Endothelial cell of umbilical vein (primary cell): ENCODE data around the gene TCHP. TPM values are rescaled to one million over a fixed set of nuclear protein-coding genes. Genes with fewer than 3 reads are reported as not detected.

Experiments used
- BruUV-seq: library from RNA; stranded (reverse); fragments of 400-500 nt; replicated peaks from 2 replicates; lab custom pipeline; 2021; lab: Mats Ljungman, UMichigan
- CTCF ChIA-PET: fragments of 300-600, 350-600 bp; sonication (Branson Sonifier 250); formaldehyde crosslinking; loops from one replicate; lab custom pipeline; 2021; ENCODE audit warnings: antibody characterized with exemption, inconsistent platforms; lab: Charles Lee
- POLR2A ChIA-PET: fragments of 300-600, 350-600 bp; sonication (Branson Sonifier 250); formaldehyde crosslinking; loops from one replicate; lab custom pipeline; 2021; ENCODE audit warnings: antibody characterized with exemption, inconsistent platforms; lab: Charles Lee
- DNase-seq: peaks from one replicate; pipeline ENCODE4 v3.0.0-alpha.2; 2011; ENCODE audit warnings: low read depth, low spot score
- FAIRE-seq: peaks from 2 replicates; lab custom pipeline; 2011; peaks lifted over from hg19 to GRCh38; lab: Jason Lieb, UNC
- H2AFZ ChIP-seq: 2 replicates; pipeline ENCODE4 v1.6.0; 2012; ENCODE audit warnings: low read depth, low read length, control low read depth, inconsistent platforms
- H3K27ac ChIP-seq: 2 replicates; pipeline ENCODE4 v1.5.1; 2011; ENCODE audit warnings: low read depth, mild to moderate bottlenecking, control low read depth, low read length, moderate library complexity; ENCODE audit not compliant: insufficient read depth
- H3K27me3 ChIP-seq, 2 experiments: 2 replicates each; pipeline versions ENCODE4 v1.6.0 to v1.6.1; 2011; ENCODE audit warnings: low read length in 2 of 2, mixed read lengths in 1 of 2; ENCODE audit not compliant: control insufficient read depth in 2 of 2, insufficient read depth in 2 of 2
- H3K36me3 ChIP-seq, 2 experiments: 2 replicates in 1 of 2; 3 replicates in 1 of 2; pipeline ENCODE4 v1.5.1; 2011; ENCODE audit warnings: low read length in 2 of 2, mild to moderate bottlenecking in 1 of 2, moderate library complexity in 1 of 2; ENCODE audit not compliant: control insufficient read depth in 2 of 2, insufficient read depth in 2 of 2; ENCODE audit errors: extremely low read depth in 1 of 2
- H3K4me1 ChIP-seq: 3 replicates; pipeline ENCODE4 v1.5.1; 2011; ENCODE audit warnings: mild to moderate bottlenecking, low read length; ENCODE audit not compliant: control insufficient read depth, insufficient read depth; ENCODE audit errors: extremely low read depth
- H3K4me2 ChIP-seq: 2 replicates; pipeline ENCODE4 v1.6.1; 2011; ENCODE audit warnings: low read length, control low read depth, mixed read lengths; ENCODE audit not compliant: insufficient read depth
- H3K4me3 ChIP-seq, 3 experiments: fragments of 200-600 bp in 1 of 3; sonication (generic), shearing (Covaris generic) in 1 of 3; replicated peaks in 1 of 3; 2 replicates each; pipeline ENCODE4 v1.5.1; 2011 to 2016; ENCODE audit warnings: control low read depth in 3 of 3, low read length in 3 of 3, mild to moderate bottlenecking in 2 of 3, inconsistent platforms in 1 of 3, low read depth in 1 of 3, moderate library complexity in 1 of 3; ENCODE audit not compliant: insufficient read depth in 1 of 3
- H3K79me2 ChIP-seq: 2 replicates; pipeline ENCODE4 v1.6.0; 2012; ENCODE audit warnings: low read length, inconsistent platforms; ENCODE audit not compliant: control insufficient read depth, insufficient read depth
- H3K9ac ChIP-seq: replicated peaks from 2 replicates; pipeline ENCODE3; 2011; ENCODE audit warnings: low read length, control low read depth; ENCODE audit not compliant: insufficient read depth; ENCODE audit errors: extremely low read depth
- H3K9me1 ChIP-seq: replicated peaks from 3 replicates; pipeline ENCODE4 v1.6.0; 2011; ENCODE audit warnings: mild to moderate bottlenecking, low read length; ENCODE audit not compliant: control insufficient read depth, insufficient read depth; ENCODE audit errors: extremely low read depth
- H3K9me3 ChIP-seq: replicated peaks from 2 replicates; pipeline ENCODE4 v1.5.1; 2012; ENCODE audit warnings: low read length, inconsistent platforms; ENCODE audit not compliant: control insufficient read depth, insufficient read depth
- H4K20me1 ChIP-seq: replicated peaks from 2 replicates; pipeline ENCODE3; 2011; ENCODE audit warnings: mild to moderate bottlenecking, low read length; ENCODE audit not compliant: control insufficient read depth, insufficient read depth; ENCODE audit errors: extremely low read depth
- CTCF ChIP-seq, 2 donors: IDR thresholded peaks; 1 replicate in 1 of 2; 2 replicates in 1 of 2; pipeline ENCODE4 v1.5.1; 2011; ENCODE audit warnings: low read length in 2 of 2, mild to moderate bottlenecking in 2 of 2, moderate library complexity in 2 of 2, control low read depth in 1 of 2, inconsistent platforms in 1 of 2, low read depth in 1 of 2; ENCODE audit not compliant: insufficient read depth in 1 of 2; ENCODE audit errors: extremely low read depth in 1 of 2
- FOS ChIP-seq: IDR thresholded peaks from 2 replicates; pipeline ENCODE4 v1.6.1; 2011; ENCODE audit warnings: mild to moderate bottlenecking, low read length, moderate library complexity, borderline replicate concordance; ENCODE audit not compliant: insufficient read depth
- GATA2 ChIP-seq: IDR thresholded peaks from 2 replicates; pipeline ENCODE4 v1.7.0; 2011; ENCODE audit warnings: low read depth, mild to moderate bottlenecking, moderate library complexity, mixed read lengths, low read length; ENCODE audit not compliant: insufficient read length, insufficient read depth
- JUN ChIP-seq: IDR thresholded peaks from 2 replicates; pipeline ENCODE4 v1.6.1; 2011; ENCODE audit warnings: borderline replicate concordance, low read depth; ENCODE audit not compliant: insufficient read length, insufficient read depth
- MAX ChIP-seq: IDR thresholded peaks from 2 replicates; pipeline ENCODE4 v1.6.1; 2011; ENCODE audit not compliant: insufficient read depth, insufficient read length
- MYC ChIP-seq: IDR thresholded peaks from one replicate; pipeline ENCODE4 v1.6.1; 2011; ENCODE audit warnings: mild to moderate bottlenecking, low read depth, low read length
- POLR2A ChIP-seq: IDR thresholded peaks from 2 replicates; pipeline ENCODE4 v1.6.1; 2012; ENCODE audit warnings: low read depth, mild to moderate bottlenecking, control low read depth, low read length
- dilution Hi-C: fragments of 300-500 bp; cut with MboI; formaldehyde crosslinking; loops from one replicate; pipeline ENCODE4 v1.15.0; 2019; ENCODE audit warnings: low sequenced_read_pairs; ENCODE audit not compliant: extremely low pct_ligation_motif_present
- intact Hi-C: fragments of 100-400 bp; cut with micrococcal nuclease; formaldehyde crosslinking; loops from one replicate; pipeline ENCODE4 v1.10.0; 2022
- polyA plus RNA-seq, 4 experiments: library from polyadenylated mRNA; depleted of rRNA in 3 of 4; stranded (reverse) in 3 of 4; unstranded in 1 of 4; fragments of >200 nt; gene quantifications; 2 replicates each; pipeline versions ENCODE4 v1.2.1 to v1.2.3, GENCODE V29; 2011 to 2012; ENCODE audit warnings: missing spikeins in 1 of 4
- total RNA-seq: library from RNA; stranded (reverse); gene quantifications from 2 replicates; pipeline ENCODE4 v1.2.3, GENCODE V29; 2021

TCHP gene
- total and polyA plus RNA-seq, 2 donors (not counting 3 experiments of a cell fraction or from before 2014, with no cell fraction given): 12.9 to 24.3 TPM

DNA sequence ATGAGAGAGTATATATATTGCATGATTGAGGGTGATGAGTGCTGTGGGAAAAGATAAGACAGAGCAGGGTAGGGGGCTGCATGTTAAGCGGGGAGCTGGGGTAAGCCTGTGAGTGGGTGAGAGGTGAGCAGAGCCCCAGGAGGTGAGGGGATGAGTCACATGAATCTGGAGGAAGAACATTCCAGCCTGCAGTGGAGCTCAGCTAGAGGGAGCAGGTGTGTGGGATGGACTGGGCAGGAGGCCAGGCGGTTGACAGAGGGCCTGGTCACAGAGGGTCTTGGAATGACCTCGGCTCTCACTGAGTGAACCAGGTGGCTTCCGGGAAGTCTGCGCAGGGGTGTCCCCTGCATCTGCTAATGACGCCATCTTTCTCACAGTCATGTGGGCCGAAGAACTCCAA is 51.7 kb downstream of the TCHP start:
- no peaks in the 10 kb centered on the region for H3K79me2 ChIP-seq
- intact Hi-C loops (no loop called here), dilution Hi-C loops (no loop called here)
- H3K9me1 ChIP-seq: no peaks in the 10 kb centered on the region
- H3K27ac ChIP-seq: no peak overlapping the region
- DNase-seq (no peak), FAIRE-seq (no peak)
- no peaks in the 10 kb centered on the region for H4K20me1 ChIP-seq
- ChIA-PET POLR2A (no interaction called here), CTCF (interaction anchor here (1.2 kb wide), 1 partner anchor 12 kb away, joined by 4 read pairs; no protein-coding TSS in a partner anchor)
- no peak overlapping the region for H3K4me2 ChIP-seq
- BruUV-seq: no TSS peak
- H3K27me3 ChIP-seq: no peaks in the 10 kb centered on the region
- H3K9ac ChIP-seq: no peak overlapping the region
- H3K4me1 ChIP-seq: peaks cover 4% of the 10 kb centered on the region
- TF ChIP-seq POLR2A: no peak
- no peaks in the 10 kb centered on the region for H3K9me3 ChIP-seq
- peaks cover 32 to 36% of the 10 kb centered on the region in 2 experiments for H3K36me3 ChIP-seq
- no peak overlapping the region for H2AFZ ChIP-seq
- H3K4me3 ChIP-seq: no peak overlapping the region

- dilution Hi-C loops: no loop called here
- H3K9ac ChIP-seq: no peak overlapping the region
- no peak for TF ChIP-seq POLR2A
- TF ChIP-seq JUN: no peak
- no peak for TF ChIP-seq MAX
- no peak for TF ChIP-seq CTCF (IDR thresholded peaks at IDR 0.05; ENCODE audit: extremely low read depth in 1 of 2, insufficient read depth in 1 of 2, low read depth in 1 of 2, low read length in 2 of 2)
- no peak for TF ChIP-seq MYC
- TF ChIP-seq FOS: no peak
- TF ChIP-seq GATA2: no peak
Measured at GRCh38 chr12:109952160-109952858, 52.2 kb downstream of the TCHP start.

More at GRCh38 chr12:109952160-109952858, 52.2 kb downstream of the TCHP start:
- H3K4me3 ChIP-seq: no peak overlapping the region
- intact Hi-C loops: no loop called here
- H3K9me1 ChIP-seq: no peaks in the 10 kb centered on the region
- no peaks in the 10 kb centered on the region for H3K27me3 ChIP-seq
- H4K20me1 ChIP-seq: no peaks in the 10 kb centered on the region
- no peaks in the 10 kb centered on the region for H3K79me2 ChIP-seq
- no peak overlapping the region for H3K4me2 ChIP-seq
- ChIA-PET CTCF (interaction anchor here (1.2 kb wide), 1 partner anchor 12 kb away, joined by 4 read pairs; no protein-coding TSS in a partner anchor), POLR2A (no interaction called here)
- DNase-seq (no peak), FAIRE-seq (no peak)
- no peaks in the 10 kb centered on the region for H3K9me3 ChIP-seq
- BruUV-seq: no TSS peak
- no peak overlapping the region for H3K27ac ChIP-seq
- no peaks in the 10 kb centered on the region for H3K4me1 ChIP-seq
- H3K36me3 ChIP-seq: peaks cover 32 to 36% of the 10 kb centered on the region in 2 experiments
- no peak overlapping the region for H2AFZ ChIP-seq
